Smooth muscle cell (in vitro differentiated cells): ENCODE data around the gene GTF2A1. TPM values are rescaled to one million over a fixed set of nuclear protein-coding genes. Genes with fewer than 3 reads are reported as not detected.

Source experiments
- DNase-seq: peaks from one replicate; lab custom pipeline; 2025; ENCODE audit not compliant: unreplicated experiment; lab: John Stamatoyannopoulos, UW
- H2AFZ ChIP-seq: fragments of 200-600 bp; sonication (generic); 2 replicates; pipeline ENCODE4 v1.6.0; 2016; ENCODE audit warnings: antibody characterized with exemption, low read depth, mild to moderate bottlenecking
- H3F3A ChIP-seq: fragments of 200-600 bp; sonication (generic); 2 replicates; pipeline ENCODE4 v1.6.0; 2017; ENCODE audit warnings: antibody characterized with exemption, low read depth
- H3K27ac ChIP-seq: fragments of 200-600 bp; sonication (generic); 2 replicates; pipeline ENCODE4 v1.5.1; 2016; ENCODE audit warnings: low read depth, mild to moderate bottlenecking
- H3K27me3 ChIP-seq: fragments of 200-600 bp; sonication (generic); 2 replicates; pipeline ENCODE4 v1.6.1; 2016; ENCODE audit warnings: low read depth, mild to moderate bottlenecking
- H3K36me3 ChIP-seq: fragments of 200-600 bp; sonication (generic); 2 replicates; pipeline ENCODE4 v1.5.1; 2016; ENCODE audit warnings: low read depth
- H3K4me1 ChIP-seq: fragments of 200-600 bp; sonication (generic); 2 replicates; pipeline ENCODE4 v1.5.1; 2016; ENCODE audit warnings: low read depth
- H3K4me2 ChIP-seq: fragments of 200-600 bp; sonication (generic); 2 replicates; pipeline ENCODE4 v1.6.0; 2016; ENCODE audit warnings: mild to moderate bottlenecking
- H3K4me3 ChIP-seq: fragments of 200-600 bp; sonication (generic); 2 replicates; pipeline ENCODE4 v1.5.1; 2016; ENCODE audit warnings: mild to moderate bottlenecking
- H3K79me2 ChIP-seq: fragments of 200-600 bp; sonication (generic); 2 replicates; pipeline ENCODE4 v1.6.0; 2016; ENCODE audit warnings: low read depth, mild to moderate bottlenecking
- H3K9ac ChIP-seq: fragments of 200-600 bp; sonication (generic); 2 replicates; pipeline ENCODE4 v1.6.0; 2016; ENCODE audit warnings: low read depth
- H3K9me3 ChIP-seq: fragments of 200-600 bp; sonication (generic); replicated peaks from 2 replicates; pipeline ENCODE4 v1.5.1; 2016; ENCODE audit warnings: low read depth
- H4K20me1 ChIP-seq: fragments of 200-600 bp; sonication (generic); 2 replicates; pipeline ENCODE4 v1.6.0; 2016; ENCODE audit warnings: low read depth
- WGBS: methylation state at CpG from one replicate; pipeline ENCODE4 v1.1.7; 2016; ENCODE audit warnings: low lambda C conversion rate; 5-methylcytosine and 5-hydroxymethylcytosine counted together
- polyA plus RNA-seq: library from polyadenylated mRNA; unstranded; fragments of >200 nt; fragmentation: Nextera tagmentation; extraction: Ambion mirVana; gene quantifications from 2 replicates; pipeline ENCODE4 v1.2.1, GENCODE V29; 2016
- total RNA-seq: library from RNA; depleted of rRNA; stranded (reverse); fragments of >200 nt; gene quantifications from 2 replicates; pipeline ENCODE4 v1.2.3, GENCODE V29; 2014
- TF ChIP-seq, protein P1 (sequence below): fragments of 200-600 bp; sonication (generic); IDR thresholded peaks from 2 replicates; pipeline ENCODE4 v1.5.1; 2017; ENCODE audit warnings: borderline replicate concordance, mild to moderate bottlenecking, antibody characterized with exemption; ENCODE audit not compliant: insufficient read depth, poor library complexity, severe bottlenecking

The GTF2A1 gene
- total and polyA plus RNA-seq, 2 experiments from 2014 or later = 4.7 to 39.4 TPM

DNA sequence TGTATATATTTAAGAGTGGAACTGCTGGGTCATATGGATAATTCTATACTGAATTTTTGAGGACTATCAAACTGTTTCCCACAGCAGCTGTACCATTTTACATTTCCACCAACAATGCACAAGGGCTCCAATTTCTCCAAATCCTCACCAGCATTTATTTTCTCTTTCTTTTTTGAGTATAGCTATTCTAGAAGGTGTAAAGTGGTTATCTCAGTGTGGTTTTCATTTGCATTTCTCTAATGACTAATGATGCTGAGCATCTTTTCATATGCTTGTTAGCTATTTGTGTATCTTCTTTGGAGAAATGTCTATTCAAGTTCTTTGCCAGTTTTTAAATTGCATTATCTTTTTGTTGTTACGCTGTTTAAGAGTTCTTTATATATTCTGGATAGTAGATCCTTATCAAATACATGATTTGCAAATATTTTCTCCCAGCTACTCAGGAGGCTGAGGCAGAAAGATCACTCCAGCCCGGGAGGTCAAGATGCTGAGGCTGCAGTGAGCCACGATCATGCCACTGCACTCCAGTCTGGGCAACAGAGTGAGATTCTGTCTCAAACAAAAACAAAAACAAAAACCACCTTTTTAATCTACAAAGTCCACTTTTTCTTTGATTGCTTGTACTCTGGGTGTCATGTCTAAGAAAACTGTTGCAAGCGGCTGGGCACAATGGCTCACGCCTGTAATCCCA, 32.8 kb downstream of the GTF2A1 start:
- Histone ChIP-seq H3K79me2 (peaks cover 37% of the 10 kb centered on the region), H3K4me2 (no peak overlapping the region), H3K27ac (no peak overlapping the region), H3K36me3 (peaks cover 33% of the 10 kb centered on the region), H3F3A (no peaks in the 10 kb centered on the region), H4K20me1 (peaks cover 71% of the 10 kb centered on the region), H3K4me3 (no peak overlapping the region), H2AFZ (no peak overlapping the region), H3K9ac (no peak overlapping the region), H3K9me3 (no peaks in the 10 kb centered on the region), H3K4me1 (peaks cover 4% of the 10 kb centered on the region), H3K27me3 (no peaks in the 10 kb centered on the region)
- TF ChIP-seq, protein P1, sequence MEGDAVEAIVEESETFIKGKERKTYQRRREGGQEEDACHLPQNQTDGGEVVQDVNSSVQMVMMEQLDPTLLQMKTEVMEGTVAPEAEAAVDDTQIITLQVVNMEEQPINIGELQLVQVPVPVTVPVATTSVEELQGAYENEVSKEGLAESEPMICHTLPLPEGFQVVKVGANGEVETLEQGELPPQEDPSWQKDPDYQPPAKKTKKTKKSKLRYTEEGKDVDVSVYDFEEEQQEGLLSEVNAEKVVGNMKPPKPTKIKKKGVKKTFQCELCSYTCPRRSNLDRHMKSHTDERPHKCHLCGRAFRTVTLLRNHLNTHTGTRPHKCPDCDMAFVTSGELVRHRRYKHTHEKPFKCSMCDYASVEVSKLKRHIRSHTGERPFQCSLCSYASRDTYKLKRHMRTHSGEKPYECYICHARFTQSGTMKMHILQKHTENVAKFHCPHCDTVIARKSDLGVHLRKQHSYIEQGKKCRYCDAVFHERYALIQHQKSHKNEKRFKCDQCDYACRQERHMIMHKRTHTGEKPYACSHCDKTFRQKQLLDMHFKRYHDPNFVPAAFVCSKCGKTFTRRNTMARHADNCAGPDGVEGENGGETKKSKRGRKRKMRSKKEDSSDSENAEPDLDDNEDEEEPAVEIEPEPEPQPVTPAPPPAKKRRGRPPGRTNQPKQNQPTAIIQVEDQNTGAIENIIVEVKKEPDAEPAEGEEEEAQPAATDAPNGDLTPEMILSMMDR = no peak
- WGBS = 97% methylated on average over 5 of the region's 5 CpGs
- DNase-seq = no peak

DNA sequence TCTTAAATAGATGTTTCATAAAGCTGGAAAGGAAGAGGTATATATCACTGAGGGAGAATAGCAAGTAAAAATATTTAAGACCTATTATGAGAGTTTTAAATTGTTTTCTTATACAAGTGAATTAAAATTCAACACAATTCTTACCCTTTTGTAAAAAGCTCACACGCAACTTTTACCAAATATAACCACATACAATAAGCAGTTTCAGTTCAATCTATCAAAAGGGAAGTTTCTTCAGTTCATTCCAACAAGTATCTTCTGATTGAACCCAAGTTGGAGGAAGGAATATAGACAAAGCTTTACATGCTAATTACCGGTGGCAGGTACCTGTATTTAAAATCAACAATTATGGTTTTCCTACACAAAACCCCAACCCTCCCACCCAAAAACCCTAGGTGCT, 41.1 kb downstream of the GTF2A1 start:
- H2AFZ ChIP-seq = no peak overlapping the region
- TF ChIP-seq, protein P1 = no peak
- H3K4me3 ChIP-seq = no peak overlapping the region
- no peak overlapping the region for H3K4me2 ChIP-seq
- no peak overlapping the region for H3K9ac ChIP-seq
- DNase-seq = no peak
- H3K27ac ChIP-seq = no peak overlapping the region
- 95% methylated on average over 2 of the region's 2 CpGs for WGBS
- H3F3A ChIP-seq = no peaks in the 10 kb centered on the region
- peaks cover 31% of the 10 kb centered on the region for H4K20me1 ChIP-seq
- no peaks in the 10 kb centered on the region for H3K79me2 ChIP-seq
- no peaks in the 10 kb centered on the region for H3K27me3 ChIP-seq
- H3K9me3 ChIP-seq = no peaks in the 10 kb centered on the region
- H3K4me1 ChIP-seq = peaks cover 4% of the 10 kb centered on the region
- peaks cover 6% of the 10 kb centered on the region for H3K36me3 ChIP-seq

DNA sequence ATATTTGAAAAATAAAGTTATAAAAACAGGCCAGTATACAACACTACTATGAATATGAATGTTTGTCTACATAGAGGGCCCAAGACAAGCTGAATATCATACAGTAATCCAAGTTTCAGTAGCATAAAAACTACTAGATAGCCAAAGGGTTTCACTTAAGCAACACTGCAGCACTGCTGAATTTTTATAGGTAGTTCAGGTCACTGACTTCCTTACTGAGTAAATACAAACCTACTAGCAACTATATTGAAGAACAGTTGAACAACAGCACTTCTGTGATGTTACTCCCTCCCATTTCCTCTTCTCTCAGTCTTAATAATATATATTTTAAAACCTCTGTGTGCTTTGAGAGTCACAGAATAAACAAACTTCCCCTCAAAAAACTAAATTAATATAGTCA, 42.7 kb downstream of the GTF2A1 start:
- no peak overlapping the region for H3K9ac ChIP-seq
- no peaks in the 10 kb centered on the region for H3K36me3 ChIP-seq
- no peaks in the 10 kb centered on the region for H3K79me2 ChIP-seq
- TF ChIP-seq, protein P1 = no peak
- H3K27me3 ChIP-seq = no peaks in the 10 kb centered on the region
- no peaks in the 10 kb centered on the region for H3F3A ChIP-seq
- H4K20me1 ChIP-seq = peaks cover 21% of the 10 kb centered on the region
- H3K9me3 ChIP-seq = no peaks in the 10 kb centered on the region
- no peak for DNase-seq
- H2AFZ ChIP-seq = no peak overlapping the region
- H3K4me2 ChIP-seq = no peak overlapping the region
- no peak overlapping the region for H3K4me3 ChIP-seq
- no peaks in the 10 kb centered on the region for H3K4me1 ChIP-seq
- no peak overlapping the region for H3K27ac ChIP-seq

DNA sequence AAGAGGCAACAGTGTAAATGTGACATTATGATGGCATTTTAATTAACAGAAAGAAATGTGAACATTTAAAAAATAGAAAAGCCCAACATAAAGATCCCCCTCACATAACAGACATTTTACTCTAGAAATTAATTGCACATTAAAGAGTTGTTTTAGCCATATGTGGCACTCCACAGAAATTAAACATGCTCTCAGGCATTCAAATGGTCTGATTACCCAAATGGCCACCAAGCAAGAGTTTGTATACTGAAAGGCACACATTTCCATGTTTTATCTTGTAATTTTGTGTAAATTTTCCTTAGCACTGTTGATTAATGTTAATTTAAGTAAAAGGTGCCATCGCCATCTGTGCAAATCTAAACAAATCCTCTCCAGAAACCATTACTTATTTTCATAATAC, 43.5 kb downstream of the GTF2A1 start:
- Histone ChIP-seq H3K79me2 (no peaks in the 10 kb centered on the region), H3K9ac (no peak overlapping the region), H3K27me3 (no peaks in the 10 kb centered on the region), H3K4me1 (no peaks in the 10 kb centered on the region), H2AFZ (no peak overlapping the region), H4K20me1 (peaks cover 16% of the 10 kb centered on the region), H3K4me2 (no peak overlapping the region), H3K27ac (no peak overlapping the region), H3F3A (no peaks in the 10 kb centered on the region), H3K36me3 (no peaks in the 10 kb centered on the region), H3K9me3 (no peaks in the 10 kb centered on the region), H3K4me3 (no peak overlapping the region)
- TF ChIP-seq, protein P1 = no peak
- no peak for DNase-seq
- WGBS = 93% methylated on average over 1 of the region's 1 CpG
